SH-SY5Y (cell line): Measurements from ENCODE around the gene ADCYAP1R1.

Experiments used
- GATA2 ChIP-seq: IDR thresholded peaks from 2 replicates; pipeline ENCODE4 v1.6.1; 2011; ENCODE audit warnings: mild to moderate bottlenecking, low read depth, low read length
- GATA3 ChIP-seq: IDR thresholded peaks from 2 replicates; pipeline ENCODE4 v1.6.1; 2011; ENCODE audit warnings: low read depth, mild to moderate bottlenecking, low read length, moderate library complexity

DNA sequence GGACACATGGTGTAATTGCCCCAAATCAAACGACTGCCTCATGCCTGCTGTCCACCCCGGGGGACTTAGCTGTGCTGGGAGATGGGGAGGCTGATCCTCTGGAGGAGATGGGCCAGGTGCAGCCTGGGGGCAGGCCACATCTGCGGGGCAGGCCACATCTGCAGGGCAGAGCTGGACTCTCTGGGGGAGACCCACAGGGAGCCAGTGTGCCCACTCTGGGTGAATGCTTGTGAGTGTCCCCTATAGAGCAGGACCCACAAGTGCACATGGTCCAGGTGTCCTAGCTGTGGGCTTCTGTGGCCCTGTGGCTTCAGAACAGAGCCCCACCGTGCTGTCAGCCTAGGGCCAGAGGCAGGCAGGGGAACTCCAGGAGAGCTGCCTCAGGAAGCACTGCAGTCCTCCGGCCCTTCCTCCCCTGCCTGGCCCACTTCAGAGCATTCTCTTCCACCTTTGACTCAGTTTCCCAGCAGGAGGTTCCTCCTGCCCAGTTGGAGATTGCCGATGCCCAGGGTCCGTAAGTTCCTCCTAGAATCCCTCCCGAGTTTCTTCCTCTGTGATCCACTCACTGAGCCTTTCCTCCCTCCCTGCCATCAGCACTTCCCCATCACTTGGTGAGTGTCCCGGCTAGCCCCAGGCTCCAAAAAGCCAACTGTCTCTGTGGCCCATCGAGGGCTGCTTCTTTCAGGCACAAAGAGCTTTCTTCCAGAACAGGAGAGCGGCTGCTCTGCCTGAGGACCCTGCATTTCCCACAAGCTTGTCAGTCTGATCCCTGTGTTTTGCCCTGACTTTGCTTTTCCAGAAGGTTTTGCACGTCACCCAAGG lies 50.3 kb downstream of the ADCYAP1R1 start:
- no peak for TF ChIP-seq GATA3
- TF ChIP-seq GATA2 = no peak
